Measurements from ENCODE around the gene KRTAP1-1. TPM values are rescaled to one million over a fixed set of nuclear protein-coding genes. Genes with fewer than 3 reads are reported as not detected.

KRTAP1-1 gene
- total and polyA plus RNA-seq, 2 experiments from 2014 or later = not detected

- Mint-ChIP-seq H3K27ac (no peak overlapping the region), H3K36me3 (ENCODE audit: low read depth) (no peaks in the 10 kb centered on the region), H3K9me3 (no peaks in the 10 kb centered on the region), H3K4me1 (peaks cover 3% of the 10 kb centered on the region; the same call in 2 of the 3 replicates), H3K27me3 (ENCODE audit: insufficient read depth, low read depth, poor library complexity) (peaks cover 1% of the 10 kb centered on the region), H3K4me3 (no peak overlapping the region)
- H3K36me3 ChIP-seq (ENCODE audit: insufficient read depth) = no peaks in the 10 kb centered on the region
- H3K27ac ChIP-seq (ENCODE audit: low read depth) = no peak overlapping the region
- H4K20me1 ChIP-seq (replicated peaks; ENCODE audit: insufficient read depth) = no peaks in the 10 kb centered on the region
- H2AFZ ChIP-seq = no peak overlapping the region
- H3K4me1 ChIP-seq (ENCODE audit: insufficient read depth) = peaks cover 4% of the 10 kb centered on the region; the same call in 1 of the 2 replicates
- H3K9me2 ChIP-seq (ENCODE audit: insufficient read depth) = no peaks in the 10 kb centered on the region
- no peak for DNase-seq (ENCODE audit: low spot score)
- H3F3A ChIP-seq (replicated peaks; ENCODE audit: low read depth) = no peaks in the 10 kb centered on the region
- H3K79me2 ChIP-seq (replicated peaks; ENCODE audit: insufficient read depth) = no peaks in the 10 kb centered on the region
- ATAC-seq = no peak
- H3K4me2 ChIP-seq = no peak overlapping the region
- no peaks in the 10 kb centered on the region for H3K27me3 ChIP-seq (ENCODE audit: insufficient read depth)
- TF ChIP-seq JUNB (IDR thresholded peaks at IDR 0.05; ENCODE audit: unreplicated experiment) (no peak), STAT1 (IDR thresholded peaks at IDR 0.05; ENCODE audit: unreplicated experiment) (no peak), NANOG (IDR thresholded peaks at IDR 0.05; ENCODE audit: borderline replicate concordance) (no peak), CTCF (conservative IDR thresholded peaks at IDR 0.05; ENCODE audit: low read depth in 2 of 2) (no peak), ZNF114 (CRISPR knock-in tag; IDR thresholded peaks at IDR 0.05) (no peak), REST (IDR thresholded peaks at IDR 0.05; ENCODE audit: unreplicated experiment) (no peak), ETS1 (IDR thresholded peaks at IDR 0.05) (no peak), POLR2AphosphoS5 (IDR thresholded peaks at IDR 0.05; ENCODE audit: low read depth) (no peak), ZNF462 (CRISPR knock-in tag; IDR thresholded peaks at IDR 0.05) (no peak), CREB1 (CRISPR knock-in tag; IDR thresholded peaks at IDR 0.05; ENCODE audit: low read depth) (no peak), EZH2 (IDR thresholded peaks at IDR 0.05; ENCODE audit: low read depth, unreplicated experiment) (no peak), EZH2phosphoT487 (IDR thresholded peaks at IDR 0.05; ENCODE audit: unreplicated experiment) (no peak), ZNF331 (CRISPR knock-in tag; IDR thresholded peaks at IDR 0.05; ENCODE audit: low read depth) (no peak)
- H3K4me3 ChIP-seq = no peak overlapping the region
Measured at GRCh38 chr17:41003926-41004325, 37.3 kb downstream of the KRTAP1-1 start.

Data from GM23338 (cell line).